K562 (cell line): ENCODE measurements around the gene UBE2L6. TPM values are rescaled to one million over a fixed set of nuclear protein-coding genes. Genes with fewer than 3 reads are reported as not detected.

Experiments
- CSDE1 ChIP-seq, 2 experiments: fragments of 450-650 bp; IDR thresholded peaks; 2 replicates each; pipeline ENCODE4 v1.6.1; 2016; ENCODE audit warnings: mild to moderate bottlenecking in 1 of 2
- EP400 ChIP-seq: fragments of 450-650 bp; IDR thresholded peaks from 2 replicates; pipeline ENCODE4 v1.6.1; 2017; ENCODE audit warnings: antibody characterized with exemption, mild to moderate bottlenecking, moderate library complexity
- GABPA ChIP-seq: fragments of 200-800 bp; sonication (Bioruptor generic); conservative IDR thresholded peaks from 2 replicates; pipeline ENCODE4 v1.6.1; 2016; ENCODE audit warnings: low read depth, missing genetic modification characterization, missing compliant biosample characterization
- GABPB2 ChIP-seq: fragments of 250-450 bp; sonication (Bioruptor Pico); conservative IDR thresholded peaks from 2 replicates; pipeline ENCODE4 v1.5.1; 2021; ENCODE audit warnings: mild to moderate bottlenecking
- HNRNPL ChIP-seq: fragments of 200-400 bp; formaldehyde crosslinking; IDR thresholded peaks from 2 replicates; pipeline ENCODE4 v1.6.1; 2017; ENCODE audit warnings: low read depth, mild to moderate bottlenecking, low read length
- PHB2 ChIP-seq: fragments of 450-650 bp; IDR thresholded peaks from 2 replicates; pipeline ENCODE4 v1.6.1; 2017; ENCODE audit warnings: low read depth
- PHF20 ChIP-seq: fragments of 450-650 bp; IDR thresholded peaks from 2 replicates; pipeline ENCODE4 v1.6.1; 2018; ENCODE audit not compliant: partially characterized antibody
- STAG1 ChIP-seq: sonication (generic); formaldehyde crosslinking; IDR thresholded peaks from 2 replicates; pipeline ENCODE4 v1.5.0; 2020; ENCODE audit warnings: missing genetic modification reagents, borderline replicate concordance
- STAT5A ChIP-seq: IDR thresholded peaks from 2 replicates; pipeline ENCODE4 v1.6.1; 2012; ENCODE audit warnings: low read length, inconsistent platforms, borderline replicate concordance
- XRCC3 ChIP-seq: fragments of 450-650 bp; IDR thresholded peaks from 2 replicates; pipeline ENCODE4 v1.6.1; 2017; ENCODE audit warnings: mild to moderate bottlenecking, moderate library complexity
- ZKSCAN3 ChIP-seq: fragments of 250-450 bp; sonication (Bioruptor Pico); IDR thresholded peaks from 2 replicates; pipeline ENCODE4 v1.4.0; 2020
- ZSCAN32 ChIP-seq: fragments of 450-650 bp; formaldehyde crosslinking; IDR thresholded peaks from 2 replicates; pipeline ENCODE4 v1.4.0; 2020; ENCODE audit warnings: mild to moderate bottlenecking, moderate library complexity
- polyA plus RNA-seq, 8 experiments: library from polyadenylated mRNA; depleted of rRNA in 4 of 8; stranded (reverse) in 5 of 8; unstranded in 3 of 8; fragments of >200 nt; fragmentation: Nextera tagmentation in 2 of 8; fragmentation: Illumina TruSeq in 1 of 8; extraction: Ambion mirVana in 2 of 8; extraction: Trizol in 1 of 8; gene quantifications; 2 replicates each; pipeline versions ENCODE4 v1.2.1 to v1.2.3, GENCODE V29; 2011 to 2014; ENCODE audit warnings: inconsistent platforms in 1 of 8, missing spikeins in 1 of 8
- total RNA-seq, 7 experiments: library from RNA; depleted of rRNA in 6 of 7; stranded (reverse); fragments of >200 nt in 6 of 7; fragmentation: Illumina TruSeq in 2 of 7; extraction: Trizol in 2 of 7; gene quantifications; 2 replicates each; pipeline versions ENCODE4 v1.2.1 to v1.2.3, GENCODE V29; 2011 to 2021; ENCODE audit warnings: low replicate concordance in 1 of 7
- TF ChIP-seq, protein P1 (sequence below): sonication (generic); formaldehyde crosslinking; IDR thresholded peaks from 2 replicates; pipeline ENCODE4 v1.8.0; 2023; ENCODE audit warnings: mild to moderate bottlenecking, missing genetic modification reagents
- TF ChIP-seq, protein P2 (sequence below): sonication (generic); formaldehyde crosslinking; IDR thresholded peaks from 2 replicates; pipeline ENCODE4 v1.8.0; 2022; ENCODE audit warnings: missing genetic modification reagents, mild to moderate bottlenecking, moderate library complexity, borderline replicate concordance
- TF ChIP-seq, protein P3 (sequence below): sonication (generic); formaldehyde crosslinking; IDR thresholded peaks from 2 replicates; pipeline ENCODE4 v1.8.0; 2022; ENCODE audit warnings: mild to moderate bottlenecking, missing genetic modification reagents
- TF ChIP-seq, protein P4 (sequence below), 2 experiments: fragments of 250-450 bp in 1 of 2; fragments of 450-650 bp in 1 of 2; sonication (Bioruptor Pico) in 1 of 2; IDR thresholded peaks; 2 replicates each; pipeline versions ENCODE4 v1.6.1 to v1.8.0; 2016 to 2021; ENCODE audit warnings: mild to moderate bottlenecking in 2 of 2, moderate library complexity in 2 of 2, missing compliant biosample characterization in 1 of 2, missing genetic modification characterization in 1 of 2
- TF ChIP-seq, protein P5 (sequence below): fragments of 250-450 bp; sonication (Bioruptor Pico); IDR thresholded peaks from 2 replicates; pipeline ENCODE4 v1.8.0; 2022; ENCODE audit warnings: inconsistent platforms
- TF ChIP-seq, protein P6 (sequence below): fragments of 450-650 bp; IDR thresholded peaks from 2 replicates; pipeline ENCODE4 v1.6.1; 2016; ENCODE audit warnings: missing biosample characterization, missing genetic modification characterization

UBE2L6 gene
- total and polyA plus RNA-seq, 9 of the 15 experiments (the other 6 are each of a cell fraction or from before 2014, with no cell fraction given), result 5.9 to 24.9 (median 9.7) TPM

DNA sequence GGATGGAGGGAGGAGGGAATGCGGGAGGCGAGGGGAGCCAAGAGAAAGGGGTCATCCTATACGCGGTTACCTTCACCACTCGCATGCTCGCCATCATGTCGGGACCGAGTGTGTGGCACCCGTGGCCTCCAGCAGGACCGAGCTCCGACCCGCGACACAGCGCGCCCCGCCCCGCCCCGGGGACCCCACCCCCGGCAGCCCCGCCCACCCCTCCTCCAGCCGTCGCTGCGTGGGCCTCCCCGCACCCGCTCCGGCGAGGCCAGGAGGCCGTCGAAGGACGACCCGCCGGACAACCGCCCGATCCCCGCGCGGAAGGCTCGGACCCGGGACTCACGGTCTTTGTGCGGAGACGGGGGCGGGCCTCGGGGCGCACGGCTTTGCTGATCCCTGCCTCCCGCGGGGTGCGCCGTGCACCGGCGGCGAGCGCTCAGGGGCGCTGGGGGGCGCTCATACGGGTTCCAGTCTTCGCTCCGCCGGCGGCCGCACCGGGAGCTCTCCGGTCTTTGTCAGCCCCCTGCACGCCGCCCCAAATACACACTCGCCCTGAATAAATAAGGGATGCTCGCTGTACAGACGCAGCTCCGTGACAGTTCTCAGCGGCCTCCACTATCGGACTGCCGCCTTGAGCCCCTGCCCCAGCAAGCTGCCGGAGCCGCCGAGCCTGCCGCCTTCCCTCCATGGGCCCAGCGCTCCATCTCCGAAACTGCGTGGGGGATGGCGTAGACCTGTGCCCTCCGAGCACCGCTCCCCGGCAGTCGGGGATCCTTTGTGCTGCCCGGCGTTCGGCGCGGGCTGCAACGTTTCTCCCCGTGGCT, at the start of gene UBE2L6 (continued):
- TF ChIP-seq, protein P1, sequence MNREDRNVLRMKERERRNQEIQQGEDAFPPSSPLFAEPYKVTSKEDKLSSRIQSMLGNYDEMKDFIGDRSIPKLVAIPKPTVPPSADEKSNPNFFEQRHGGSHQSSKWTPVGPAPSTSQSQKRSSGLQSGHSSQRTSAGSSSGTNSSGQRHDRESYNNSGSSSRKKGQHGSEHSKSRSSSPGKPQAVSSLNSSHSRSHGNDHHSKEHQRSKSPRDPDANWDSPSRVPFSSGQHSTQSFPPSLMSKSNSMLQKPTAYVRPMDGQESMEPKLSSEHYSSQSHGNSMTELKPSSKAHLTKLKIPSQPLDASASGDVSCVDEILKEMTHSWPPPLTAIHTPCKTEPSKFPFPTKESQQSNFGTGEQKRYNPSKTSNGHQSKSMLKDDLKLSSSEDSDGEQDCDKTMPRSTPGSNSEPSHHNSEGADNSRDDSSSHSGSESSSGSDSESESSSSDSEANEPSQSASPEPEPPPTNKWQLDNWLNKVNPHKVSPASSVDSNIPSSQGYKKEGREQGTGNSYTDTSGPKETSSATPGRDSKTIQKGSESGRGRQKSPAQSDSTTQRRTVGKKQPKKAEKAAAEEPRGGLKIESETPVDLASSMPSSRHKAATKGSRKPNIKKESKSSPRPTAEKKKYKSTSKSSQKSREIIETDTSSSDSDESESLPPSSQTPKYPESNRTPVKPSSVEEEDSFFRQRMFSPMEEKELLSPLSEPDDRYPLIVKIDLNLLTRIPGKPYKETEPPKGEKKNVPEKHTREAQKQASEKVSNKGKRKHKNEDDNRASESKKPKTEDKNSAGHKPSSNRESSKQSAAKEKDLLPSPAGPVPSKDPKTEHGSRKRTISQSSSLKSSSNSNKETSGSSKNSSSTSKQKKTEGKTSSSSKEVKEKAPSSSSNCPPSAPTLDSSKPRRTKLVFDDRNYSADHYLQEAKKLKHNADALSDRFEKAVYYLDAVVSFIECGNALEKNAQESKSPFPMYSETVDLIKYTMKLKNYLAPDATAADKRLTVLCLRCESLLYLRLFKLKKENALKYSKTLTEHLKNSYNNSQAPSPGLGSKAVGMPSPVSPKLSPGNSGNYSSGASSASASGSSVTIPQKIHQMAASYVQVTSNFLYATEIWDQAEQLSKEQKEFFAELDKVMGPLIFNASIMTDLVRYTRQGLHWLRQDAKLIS (CRISPR knock-in tag), result no peak
- TF ChIP-seq HNRNPL (no peak), ZKSCAN3 (no peak), PHF20 (no peak), XRCC3 (no peak), GABPB2 (CRISPR knock-in tag) (no peak), GABPA (tag) (no peak), ZSCAN32 (CRISPR knock-in tag) (no peak), EP400 (peak; percentile 31; the same call in 1 of the 2 replicates), CSDE1 (IDR thresholded peaks at IDR 0.05) (no peak), PHB2 (no peak), STAG1 (CRISPR knock-in tag) (no peak), STAT5A (no peak)
- TF ChIP-seq, protein P2, sequence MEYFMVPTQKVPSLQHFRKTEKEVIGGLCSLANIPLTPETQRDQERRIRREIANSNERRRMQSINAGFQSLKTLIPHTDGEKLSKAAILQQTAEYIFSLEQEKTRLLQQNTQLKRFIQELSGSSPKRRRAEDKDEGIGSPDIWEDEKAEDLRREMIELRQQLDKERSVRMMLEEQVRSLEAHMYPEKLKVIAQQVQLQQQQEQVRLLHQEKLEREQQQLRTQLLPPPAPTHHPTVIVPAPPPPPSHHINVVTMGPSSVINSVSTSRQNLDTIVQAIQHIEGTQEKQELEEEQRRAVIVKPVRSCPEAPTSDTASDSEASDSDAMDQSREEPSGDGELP, result peak; percentile 57; the same call in 1 of the 2 replicates
- TF ChIP-seq, protein P3, sequence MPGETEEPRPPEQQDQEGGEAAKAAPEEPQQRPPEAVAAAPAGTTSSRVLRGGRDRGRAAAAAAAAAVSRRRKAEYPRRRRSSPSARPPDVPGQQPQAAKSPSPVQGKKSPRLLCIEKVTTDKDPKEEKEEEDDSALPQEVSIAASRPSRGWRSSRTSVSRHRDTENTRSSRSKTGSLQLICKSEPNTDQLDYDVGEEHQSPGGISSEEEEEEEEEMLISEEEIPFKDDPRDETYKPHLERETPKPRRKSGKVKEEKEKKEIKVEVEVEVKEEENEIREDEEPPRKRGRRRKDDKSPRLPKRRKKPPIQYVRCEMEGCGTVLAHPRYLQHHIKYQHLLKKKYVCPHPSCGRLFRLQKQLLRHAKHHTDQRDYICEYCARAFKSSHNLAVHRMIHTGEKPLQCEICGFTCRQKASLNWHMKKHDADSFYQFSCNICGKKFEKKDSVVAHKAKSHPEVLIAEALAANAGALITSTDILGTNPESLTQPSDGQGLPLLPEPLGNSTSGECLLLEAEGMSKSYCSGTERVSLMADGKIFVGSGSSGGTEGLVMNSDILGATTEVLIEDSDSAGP (CRISPR knock-in tag), result peak; percentile 52; the same call in 1 of the 2 replicates
- TF ChIP-seq, protein P4, sequence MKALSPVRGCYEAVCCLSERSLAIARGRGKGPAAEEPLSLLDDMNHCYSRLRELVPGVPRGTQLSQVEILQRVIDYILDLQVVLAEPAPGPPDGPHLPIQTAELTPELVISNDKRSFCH (CRISPR knock-in tag; IDR thresholded peaks at IDR 0.05), result no peak
- TF ChIP-seq, protein P4 (tag; IDR thresholded peaks at IDR 0.05), result no peak
- TF ChIP-seq, protein P5, sequence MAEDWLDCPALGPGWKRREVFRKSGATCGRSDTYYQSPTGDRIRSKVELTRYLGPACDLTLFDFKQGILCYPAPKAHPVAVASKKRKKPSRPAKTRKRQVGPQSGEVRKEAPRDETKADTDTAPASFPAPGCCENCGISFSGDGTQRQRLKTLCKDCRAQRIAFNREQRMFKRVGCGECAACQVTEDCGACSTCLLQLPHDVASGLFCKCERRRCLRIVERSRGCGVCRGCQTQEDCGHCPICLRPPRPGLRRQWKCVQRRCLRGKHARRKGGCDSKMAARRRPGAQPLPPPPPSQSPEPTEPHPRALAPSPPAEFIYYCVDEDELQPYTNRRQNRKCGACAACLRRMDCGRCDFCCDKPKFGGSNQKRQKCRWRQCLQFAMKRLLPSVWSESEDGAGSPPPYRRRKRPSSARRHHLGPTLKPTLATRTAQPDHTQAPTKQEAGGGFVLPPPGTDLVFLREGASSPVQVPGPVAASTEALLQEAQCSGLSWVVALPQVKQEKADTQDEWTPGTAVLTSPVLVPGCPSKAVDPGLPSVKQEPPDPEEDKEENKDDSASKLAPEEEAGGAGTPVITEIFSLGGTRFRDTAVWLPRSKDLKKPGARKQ (CRISPR knock-in tag), result no peak
- TF ChIP-seq, protein P6, sequence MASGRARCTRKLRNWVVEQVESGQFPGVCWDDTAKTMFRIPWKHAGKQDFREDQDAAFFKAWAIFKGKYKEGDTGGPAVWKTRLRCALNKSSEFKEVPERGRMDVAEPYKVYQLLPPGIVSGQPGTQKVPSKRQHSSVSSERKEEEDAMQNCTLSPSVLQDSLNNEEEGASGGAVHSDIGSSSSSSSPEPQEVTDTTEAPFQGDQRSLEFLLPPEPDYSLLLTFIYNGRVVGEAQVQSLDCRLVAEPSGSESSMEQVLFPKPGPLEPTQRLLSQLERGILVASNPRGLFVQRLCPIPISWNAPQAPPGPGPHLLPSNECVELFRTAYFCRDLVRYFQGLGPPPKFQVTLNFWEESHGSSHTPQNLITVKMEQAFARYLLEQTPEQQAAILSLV (tag), result no peak
